Tibial nerve (tissue), 3 donors: ENCODE results near the gene CNTNAP5.

Experiments used
- CTCF ChIP-seq, 5 experiments: fragments of 200-600 bp in 3 of 5; fragments of 450-650 bp in 2 of 5; sonication (generic) in 3 of 5; IDR thresholded peaks; one replicate each; pipeline ENCODE4 v1.5.1; 2016 to 2019; ENCODE audit warnings: antibody characterized with exemption in 5 of 5, mild to moderate bottlenecking in 3 of 5, moderate library complexity in 2 of 5
- POLR2A ChIP-seq, 2 donors: fragments of 450-650 bp; IDR thresholded peaks; one replicate each; pipeline ENCODE4 v1.6.1; 2017; ENCODE audit warnings: antibody characterized with exemption in 2 of 2, mild to moderate bottlenecking in 2 of 2, moderate library complexity in 2 of 2

- TF ChIP-seq CTCF (IDR thresholded peaks at IDR 0.05): no peak
- TF ChIP-seq POLR2A (IDR thresholded peaks at IDR 0.05): no peak
Measured at GRCh38 chr2:124647663-124648062, 622.6 kb downstream of the CNTNAP5 start.
